Stomach (tissue), 9 donors: ENCODE data around the gene IL17RB. TPM values are rescaled to one million over a fixed set of nuclear protein-coding genes. Genes with fewer than 3 reads are reported as not detected.

Experiments used
- DNase-seq, 2 donors: peaks; one replicate each; pipeline versions ENCODE4 v3.0.0 to v3.0.0-alpha.2; 2013 to 2019
- H3K27ac ChIP-seq, 5 donors: fragments of 200-600 bp in 4 of 5; sonication (generic) in 4 of 5; one replicate each; pipeline ENCODE4 v1.5.1; 2013 to 2019; ENCODE audit warnings: mild to moderate bottlenecking in 1 of 5, moderate library complexity in 1 of 5
- H3K27me3 ChIP-seq, 3 donors: fragments of 200-600 bp; sonication (generic); one replicate each; pipeline ENCODE4 v1.5.1; 2017 to 2019; ENCODE audit warnings: mixed run types in 1 of 3
- H3K36me3 ChIP-seq, 4 donors: fragments of 200-600 bp; sonication (generic); 1 replicate in 3 of 4; 2 replicates in 1 of 4; pipeline ENCODE4 v1.5.1; 2016 to 2019
- H3K4me1 ChIP-seq, 4 donors: fragments of 200-600 bp; sonication (generic); one replicate each; pipeline ENCODE4 v1.5.1; 2016 to 2019
- H3K4me3 ChIP-seq, 4 donors: fragments of 200-600 bp; sonication (generic) in 3 of 4; one replicate each; pipeline ENCODE4 v1.5.1; 2016 to 2019; ENCODE audit warnings: mild to moderate bottlenecking in 1 of 4
- H3K9me3 ChIP-seq, 4 donors: fragments of 200-600 bp; sonication (generic); one replicate each; pipeline ENCODE4 v1.5.1; 2016 to 2019
- EP300 ChIP-seq: sonication (generic); formaldehyde crosslinking; IDR thresholded peaks from one replicate; pipeline ENCODE4 v1.6.1; 2017; ENCODE audit warnings: antibody characterized with exemption
- POLR2A ChIP-seq, 4 donors: fragments of 450-650 bp; IDR thresholded peaks; one replicate each; pipeline ENCODE4 v1.6.1; 2016; ENCODE audit warnings: antibody characterized with exemption in 4 of 4, control low read depth in 2 of 4, mild to moderate bottlenecking in 1 of 4, moderate library complexity in 1 of 4
- POLR2AphosphoS5 ChIP-seq, 3 donors: sonication (generic); formaldehyde crosslinking; IDR thresholded peaks; one replicate each; pipeline ENCODE4 v1.6.1; 2016; ENCODE audit warnings: antibody characterized with exemption in 3 of 3
- WGBS, 5 donors: extraction: QIAGEN DNeasy Blood & Tissue Kit in 3 of 5; methylation state at CpG; one replicate each; pipeline versions ENCODE4 v1.1.5 to v1.1.7; 2013 to 2018; 5-methylcytosine and 5-hydroxymethylcytosine counted together
- intact Hi-C: fragments of 100-400 bp; cut with DNase I; formaldehyde crosslinking; loops from one replicate; pipeline ENCODE4 v1.15.1; 2023; ENCODE audit warnings: low total_unique reads
- polyA plus RNA-seq, 3 donors: library from polyadenylated mRNA; stranded (reverse); fragments of 200-250 nt; gene quantifications; one replicate each; pipeline ENCODE4 v1.2.3, GENCODE V29; 2013
- total RNA-seq, 5 donors: library from RNA; depleted of rRNA; stranded (reverse); fragments of >200 nt; gene quantifications; one replicate each; pipeline versions ENCODE4 v1.1.0 to v1.2.3, GENCODE V29; 2014 to 2016
- TF ChIP-seq, protein P1 (sequence below), 7 experiments: fragments of 450-650 bp in 4 of 7; fragments of 200-600 bp in 3 of 7; sonication (generic) in 3 of 7; IDR thresholded peaks; one replicate each; pipeline ENCODE4 v1.5.1; 2016 to 2019; ENCODE audit warnings: antibody characterized with exemption in 7 of 7, control low read depth in 2 of 7, mild to moderate bottlenecking in 1 of 7
- donor health status: healthy with polysubstance abuse.
- donor health status: Bipolar disorder and iron deficiency.
- donor health status: healthy.

IL17RB gene
- total and polyA plus RNA-seq, 8 donors: 0.61 to 34.2 (median 3.5) TPM

DNA sequence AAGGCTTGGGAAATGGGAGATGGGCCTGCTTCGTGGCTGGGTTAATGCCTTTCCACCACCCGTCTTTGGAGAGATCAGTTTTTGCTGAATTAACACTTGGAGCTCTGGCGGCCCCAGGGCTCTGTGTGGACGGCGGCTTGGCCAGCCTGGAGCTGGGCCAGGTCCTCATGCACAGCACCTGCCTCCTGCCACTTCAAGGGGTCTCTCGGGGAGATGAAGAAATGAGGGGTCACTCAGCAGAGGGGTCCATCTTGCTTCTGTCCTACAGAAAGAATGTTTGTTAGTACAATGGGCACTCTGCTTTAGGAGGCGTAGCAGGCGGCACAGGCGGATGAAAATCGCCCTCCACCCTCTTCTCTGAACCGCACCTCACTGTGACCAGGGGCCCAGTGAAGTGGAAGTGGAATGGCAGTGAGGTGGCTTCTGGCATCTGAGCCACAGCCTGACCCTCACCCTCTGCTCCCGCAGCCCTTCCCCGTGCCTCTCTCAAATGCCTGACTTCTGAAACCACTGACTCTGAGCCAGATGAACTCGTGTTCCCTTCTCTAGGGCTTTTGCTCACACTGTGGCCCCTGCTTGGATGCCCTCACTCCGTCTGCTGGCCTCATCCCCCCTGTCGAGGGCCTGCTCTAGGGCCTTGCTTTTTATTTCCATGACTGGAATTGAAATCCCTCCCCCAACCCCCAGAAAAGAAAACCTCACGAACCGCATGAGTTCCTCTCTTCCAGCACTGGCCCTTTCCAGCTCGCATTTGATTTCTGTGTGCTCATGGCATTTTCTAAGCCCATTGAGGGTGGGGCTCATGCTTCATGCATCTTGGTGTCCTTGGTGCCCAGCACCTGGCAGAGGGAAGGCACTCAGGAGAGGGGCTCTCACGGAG is 42.3 kb upstream of the IL17RB start:
- DNase-seq: no peak
- intact Hi-C loops: no loop called here
- Histone ChIP-seq H3K4me3 (no peak overlapping the region), H3K36me3 (no peaks in the 10 kb centered on the region), H3K4me1 (peaks cover 0 to 7% (median 0%) of the 10 kb centered on the region in 4 donors), H3K9me3 (no peaks in the 10 kb centered on the region), H3K27me3 (no peaks in the 10 kb centered on the region), H3K27ac (no peak overlapping the region)
- TF ChIP-seq POLR2AphosphoS5 (IDR thresholded peaks at IDR 0.05): no peak
- no peak for TF ChIP-seq EP300
- no peak for TF ChIP-seq POLR2A (IDR thresholded peaks at IDR 0.05)
- WGBS, 5 donors: 71 to 79% (median 74%) methylated on average over 17 to 20 of the region's 20 CpGs

DNA sequence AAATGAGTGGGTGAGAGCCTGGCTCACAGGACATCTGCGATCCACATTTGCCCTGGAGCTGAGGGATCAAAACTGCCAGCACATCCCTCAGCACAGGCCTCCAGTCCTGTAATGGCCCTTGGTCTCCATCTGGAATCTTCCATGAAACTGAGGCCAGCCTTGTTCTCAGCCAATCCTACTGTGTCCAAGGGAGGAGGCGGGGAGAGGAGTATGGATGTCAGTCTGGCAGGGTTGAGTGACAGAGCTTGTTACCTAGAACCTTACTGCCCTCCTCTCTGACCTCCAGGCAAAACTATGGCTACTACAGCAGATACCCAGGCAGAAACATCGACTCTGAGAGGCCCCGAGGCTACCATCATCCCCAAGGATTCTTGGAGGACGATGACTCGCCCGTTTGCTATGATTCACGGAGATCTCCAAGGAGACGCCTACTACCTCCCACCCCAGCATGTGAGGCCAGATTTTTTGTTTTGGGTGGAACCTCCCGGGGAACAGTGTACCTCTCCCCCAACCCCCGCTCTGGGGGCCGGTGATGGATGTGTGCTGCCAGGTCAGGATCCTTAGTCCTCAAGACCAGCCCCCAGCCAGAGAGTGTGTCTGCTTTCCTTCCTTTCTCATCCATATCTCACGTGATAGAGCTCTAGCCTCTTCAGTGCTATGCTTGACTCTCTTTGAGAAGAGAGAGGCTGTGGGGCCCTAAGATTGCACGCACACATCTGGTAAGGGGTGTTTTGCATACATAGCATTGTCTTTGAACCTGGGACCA is 41.5 kb upstream of the IL17RB start:
- Histone ChIP-seq H3K27ac (no peak overlapping the region), H3K4me3 (no peak overlapping the region), H3K27me3 (no peaks in the 10 kb centered on the region), H3K9me3 (no peaks in the 10 kb centered on the region), H3K4me1 (peaks cover 0 to 7% (median 0%) of the 10 kb centered on the region in 4 donors), H3K36me3 (no peaks in the 10 kb centered on the region)
- no peak for TF ChIP-seq POLR2AphosphoS5 (IDR thresholded peaks at IDR 0.05)
- TF ChIP-seq, protein P1, sequence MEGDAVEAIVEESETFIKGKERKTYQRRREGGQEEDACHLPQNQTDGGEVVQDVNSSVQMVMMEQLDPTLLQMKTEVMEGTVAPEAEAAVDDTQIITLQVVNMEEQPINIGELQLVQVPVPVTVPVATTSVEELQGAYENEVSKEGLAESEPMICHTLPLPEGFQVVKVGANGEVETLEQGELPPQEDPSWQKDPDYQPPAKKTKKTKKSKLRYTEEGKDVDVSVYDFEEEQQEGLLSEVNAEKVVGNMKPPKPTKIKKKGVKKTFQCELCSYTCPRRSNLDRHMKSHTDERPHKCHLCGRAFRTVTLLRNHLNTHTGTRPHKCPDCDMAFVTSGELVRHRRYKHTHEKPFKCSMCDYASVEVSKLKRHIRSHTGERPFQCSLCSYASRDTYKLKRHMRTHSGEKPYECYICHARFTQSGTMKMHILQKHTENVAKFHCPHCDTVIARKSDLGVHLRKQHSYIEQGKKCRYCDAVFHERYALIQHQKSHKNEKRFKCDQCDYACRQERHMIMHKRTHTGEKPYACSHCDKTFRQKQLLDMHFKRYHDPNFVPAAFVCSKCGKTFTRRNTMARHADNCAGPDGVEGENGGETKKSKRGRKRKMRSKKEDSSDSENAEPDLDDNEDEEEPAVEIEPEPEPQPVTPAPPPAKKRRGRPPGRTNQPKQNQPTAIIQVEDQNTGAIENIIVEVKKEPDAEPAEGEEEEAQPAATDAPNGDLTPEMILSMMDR (IDR thresholded peaks at IDR 0.05): no peak
- DNase-seq: peak in 1 of 2 donors; percentile 41
- intact Hi-C loops: no loop called here
- 60 to 66% (median 63%) methylated on average over 13 to 14 of the region's 14 CpGs for WGBS, 5 donors

GRCh38 chr3:53805463-53806159 is 40.8 kb upstream of the IL17RB start:
- 69 to 85% (median 82%) methylated on average over 3 to 4 of the region's 4 CpGs for WGBS, 5 donors
- H3K27me3 ChIP-seq: no peaks in the 10 kb centered on the region
- H3K27ac ChIP-seq: no peak overlapping the region
- H3K4me3 ChIP-seq: no peak overlapping the region
- no peaks in the 10 kb centered on the region for H3K9me3 ChIP-seq
- TF ChIP-seq POLR2AphosphoS5 (IDR thresholded peaks at IDR 0.05) (no peak), EP300 (no peak), POLR2A (IDR thresholded peaks at IDR 0.05) (no peak)
- TF ChIP-seq, protein P1 (IDR thresholded peaks at IDR 0.05): no peak
- H3K36me3 ChIP-seq: no peaks in the 10 kb centered on the region
- H3K4me1 ChIP-seq: peaks cover 0 to 7% (median 0%) of the 10 kb centered on the region in 4 donors
- intact Hi-C loops: no loop called here
- DNase-seq: no peak

DNA sequence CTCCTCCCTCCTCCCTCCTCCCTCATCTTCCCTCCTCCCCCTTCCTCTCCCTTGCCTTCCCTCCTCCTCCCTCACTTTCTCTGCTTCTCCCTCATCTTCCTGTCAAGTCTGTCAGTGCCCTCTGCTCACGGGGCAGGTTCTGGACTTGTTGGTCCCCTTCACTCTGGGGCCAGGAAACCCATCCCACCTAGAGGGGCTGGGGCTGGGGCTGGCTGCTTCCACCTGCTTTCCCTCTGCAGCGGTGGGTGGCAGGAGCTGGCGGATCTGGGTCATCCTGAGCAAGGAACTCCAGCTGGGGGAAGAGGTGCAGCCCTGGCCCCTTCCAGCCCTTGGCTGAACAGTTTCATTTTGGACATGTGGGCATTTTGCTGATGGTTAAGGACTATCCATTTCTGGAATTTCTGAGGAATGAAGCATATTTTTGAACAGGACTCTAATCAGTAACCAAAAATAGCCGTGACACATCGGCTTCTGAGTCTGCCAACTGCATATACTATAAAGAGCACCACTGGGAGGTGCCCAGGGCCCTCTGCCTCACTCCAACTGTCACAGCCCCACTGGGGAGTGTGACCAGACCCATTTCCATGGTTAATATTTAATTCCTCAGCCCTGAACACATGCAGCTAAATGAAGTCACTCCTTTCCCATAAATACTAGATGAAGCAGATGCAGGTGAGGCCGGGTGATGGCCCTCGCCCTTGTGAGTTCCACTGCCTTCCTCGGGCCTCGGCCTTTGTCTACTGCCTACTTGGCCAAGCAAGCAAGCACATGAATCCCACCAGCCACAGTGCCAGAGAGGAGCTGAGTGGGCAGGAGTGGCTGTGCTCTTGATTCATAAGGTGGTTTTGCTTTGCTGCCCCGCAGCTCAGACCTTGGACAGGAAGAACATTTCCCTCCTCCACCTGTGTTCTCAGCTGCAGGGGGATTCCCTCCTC is 39.9 kb upstream of the IL17RB start:
- Histone ChIP-seq H3K36me3 (no peaks in the 10 kb centered on the region), H3K4me3 (no peak overlapping the region), H3K4me1 (peaks cover 0 to 7% (median 0%) of the 10 kb centered on the region in 4 donors), H3K9me3 (no peaks in the 10 kb centered on the region), H3K27me3 (no peaks in the 10 kb centered on the region), H3K27ac (no peak overlapping the region)
- peak in 1 of 2 donors; percentile 65 for DNase-seq
- WGBS, 5 donors: 58 to 61% (median 61%) methylated on average over 9 to 10 of the region's 10 CpGs
- TF ChIP-seq POLR2AphosphoS5 (IDR thresholded peaks at IDR 0.05) (no peak), EP300 (no peak), POLR2A (IDR thresholded peaks at IDR 0.05) (no peak)
- TF ChIP-seq, protein P1 (IDR thresholded peaks at IDR 0.05): no peak
- intact Hi-C loops: no loop called here
